ENCODE measurements around the gene IFT25. TPM values are rescaled to one million over a fixed set of nuclear protein-coding genes. Genes with fewer than 3 reads are reported as not detected.

IFT25 gene
- total and polyA plus RNA-seq, 2 donors (not counting 3 experiments of a cell fraction or from before 2014, with no cell fraction given): 13.0 to 34.0 TPM

- dilution Hi-C loops (cut with MboI; ENCODE audit: extremely low pct_ligation_motif_present, low sequenced_read_pairs) (no loop called here), intact Hi-C loops (cut with micrococcal nuclease) (no loop called here)
- TF ChIP-seq GATA2 (IDR thresholded peaks at IDR 0.05; ENCODE audit: insufficient read depth, insufficient read length, low read depth, low read length) (no peak), POLR2A (IDR thresholded peaks at IDR 0.05; ENCODE audit: low read depth, low read length) (no peak), JUN (IDR thresholded peaks at IDR 0.05; ENCODE audit: borderline replicate concordance, insufficient read depth, insufficient read length, low read depth) (no peak), POLR2AphosphoS5 (IDR thresholded peaks at IDR 0.05; ENCODE audit: insufficient read depth, low read depth, low read length) (no peak), MAX (IDR thresholded peaks at IDR 0.05; ENCODE audit: insufficient read depth, insufficient read length) (no peak), EZH2 (IDR thresholded peaks at IDR 0.05; ENCODE audit: borderline replicate concordance, low read depth, low read length, severe bottlenecking) (no peak), CTCF (IDR thresholded peaks at IDR 0.05; ENCODE audit: extremely low read depth in 1 of 2, insufficient read depth in 1 of 2, low read depth in 1 of 2, low read length in 2 of 2) (no peak), FOS (IDR thresholded peaks at IDR 0.05; ENCODE audit: borderline replicate concordance, insufficient read depth, low read length) (no peak), MYC (IDR thresholded peaks at IDR 0.05; ENCODE audit: low read depth, low read length) (no peak)
- Histone ChIP-seq H3K4me1 (ENCODE audit: control insufficient read depth, extremely low read depth, insufficient read depth, low read length) (no peaks in the 10 kb centered on the region), H3K9me1 (replicated peaks; ENCODE audit: control insufficient read depth, extremely low read depth, insufficient read depth, low read length) (no peaks in the 10 kb centered on the region), H3K36me3 (ENCODE audit: control insufficient read depth in 2 of 2, extremely low read depth in 1 of 2, insufficient read depth in 2 of 2, low read length in 2 of 2) (peaks cover 2 to 3% of the 10 kb centered on the region in 2 experiments), H3K4me2 (ENCODE audit: insufficient read depth, low read length) (no peak overlapping the region), H3K27ac (ENCODE audit: insufficient read depth, low read depth, low read length) (no peak overlapping the region), H3K27me3 (ENCODE audit: control insufficient read depth in 2 of 2, insufficient read depth in 2 of 2, low read length in 2 of 2) (no peaks in the 10 kb centered on the region), H3K79me2 (ENCODE audit: control insufficient read depth, insufficient read depth, low read length) (no peaks in the 10 kb centered on the region), H4K20me1 (replicated peaks; ENCODE audit: control insufficient read depth, extremely low read depth, insufficient read depth, low read length) (no peaks in the 10 kb centered on the region), H3K9me3 (replicated peaks; ENCODE audit: control insufficient read depth, insufficient read depth, low read length) (no peaks in the 10 kb centered on the region), H2AFZ (ENCODE audit: low read depth, low read length) (no peak overlapping the region), H3K4me3 (replicated peaks in 1 of 3; ENCODE audit: insufficient read depth in 1 of 3, low read depth in 1 of 3, low read length in 3 of 3) (no peak overlapping the region), H3K9ac (replicated peaks; ENCODE audit: extremely low read depth, insufficient read depth, low read length) (no peak overlapping the region)
- no TSS peak for BruUV-seq (replicated peaks)
- DNase-seq (ENCODE audit: low read depth, low spot score) (no peak), FAIRE-seq (no peak)
- ChIA-PET CTCF (interaction anchor here (1.7 kb wide), 1 partner anchor 15 kb away, joined by 3 read pairs; the partner anchor contains the start of gene IFT25), POLR2A (no interaction called here)
These were observed 14.6 kb downstream of the IFT25 start for GRCh38 chr1:53930932-53931331.

Measured in endothelial cell of umbilical vein (primary cell).